Sigmoid colon (tissue), 7 donors: ENCODE results near the gene FBXO48. TPM values are rescaled to one million over a fixed set of nuclear protein-coding genes. Genes with fewer than 3 reads are reported as not detected.

Source experiments
- DNase-seq: peaks from one replicate; pipeline ENCODE4 v3.0.0-alpha.2; 2019
- H3K27ac ChIP-seq, 4 donors: fragments of 200-600 bp; sonication (generic); one replicate each; pipeline ENCODE4 v1.5.1; 2016 to 2019; ENCODE audit warnings: mild to moderate bottlenecking in 1 of 4
- H3K27me3 ChIP-seq, 3 donors: fragments of 200-600 bp; sonication (generic); one replicate each; pipeline ENCODE4 v1.5.1; 2019; ENCODE audit warnings: mild to moderate bottlenecking in 1 of 3
- H3K36me3 ChIP-seq, 4 donors: fragments of 200-600 bp; sonication (generic); one replicate each; pipeline ENCODE4 v1.5.1; 2016 to 2019
- H3K4me1 ChIP-seq, 4 donors: fragments of 200-600 bp; sonication (generic); one replicate each; pipeline ENCODE4 v1.5.1; 2017 to 2019
- H3K4me3 ChIP-seq, 4 donors: fragments of 200-600 bp; sonication (generic); one replicate each; pipeline ENCODE4 v1.5.1; 2017 to 2019; ENCODE audit warnings: mild to moderate bottlenecking in 2 of 4, moderate library complexity in 1 of 4
- H3K9me3 ChIP-seq, 4 donors: fragments of 200-600 bp in 3 of 4; sonication (generic) in 3 of 4; one replicate each; pipeline versions ENCODE4 v1.5.1 to v1.6.1; 2013 to 2019
- EP300 ChIP-seq, 4 donors: sonication (generic); formaldehyde crosslinking; IDR thresholded peaks; one replicate each; pipeline ENCODE4 v1.6.1; 2017; ENCODE audit warnings: antibody characterized with exemption in 4 of 4
- POLR2A ChIP-seq, 2 donors: fragments of 450-650 bp; IDR thresholded peaks; one replicate each; pipeline ENCODE4 v1.6.1; 2016; ENCODE audit warnings: antibody characterized with exemption in 2 of 2, mild to moderate bottlenecking in 2 of 2, moderate library complexity in 2 of 2
- POLR2AphosphoS5 ChIP-seq, 4 donors: sonication (generic); formaldehyde crosslinking; IDR thresholded peaks; one replicate each; pipeline ENCODE4 v1.6.1; 2017; ENCODE audit warnings: antibody characterized with exemption in 4 of 4
- WGBS, 2 donors: extraction: QIAGEN DNeasy Blood & Tissue Kit; methylation state at CpG; one replicate each; pipeline ENCODE4 v1.1.7; 2013; 5-methylcytosine and 5-hydroxymethylcytosine counted together
- intact Hi-C: fragments of 100-400 bp; cut with DNase I; formaldehyde crosslinking; loops from one replicate; pipeline ENCODE4 v1.15.1; 2023
- polyA plus RNA-seq, 3 donors: library from polyadenylated mRNA; stranded (reverse); fragments of 200-250 nt; gene quantifications; one replicate each; pipeline ENCODE4 v1.2.3, GENCODE V29; 2013
- total RNA-seq, 4 donors: library from RNA; depleted of rRNA; stranded (reverse); fragments of >200 nt; gene quantifications; one replicate each; pipeline ENCODE4 v1.1.0, GENCODE V29; 2016
- TF ChIP-seq, protein P1 (sequence below), 4 experiments: fragments of 450-650 bp in 3 of 4; fragments of 200-600 bp in 1 of 4; IDR thresholded peaks; one replicate each; pipeline ENCODE4 v1.5.1; 2016 to 2019; ENCODE audit warnings: antibody characterized with exemption in 4 of 4, mild to moderate bottlenecking in 3 of 4, moderate library complexity in 2 of 4
- donor health status: healthy with polysubstance abuse.
- donor health status: Bipolar disorder and iron deficiency.
- donor health status: healthy.

FBXO48 gene
- total and polyA plus RNA-seq, 7 donors: 0.55 to 1.2 (median 0.70) TPM

DNA sequence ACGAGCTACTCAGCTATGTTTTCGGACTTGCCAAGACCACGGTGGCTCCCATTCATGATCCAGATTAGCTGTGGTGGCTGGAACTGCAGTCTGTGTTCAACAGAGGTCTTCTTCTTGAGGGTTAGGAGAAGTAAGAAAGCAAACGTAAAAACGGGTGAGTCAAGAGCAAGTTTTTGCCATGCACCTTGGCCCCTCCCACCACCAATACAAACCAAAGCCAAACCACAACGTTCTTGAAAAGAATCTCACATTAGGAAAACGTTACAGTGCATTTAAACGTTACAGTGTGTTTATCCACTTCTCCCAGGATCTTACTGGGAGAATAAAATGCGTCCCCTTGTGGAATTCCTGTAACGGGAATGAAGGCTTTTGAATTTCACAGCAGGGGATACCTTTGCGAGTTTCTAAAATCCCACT, 725 bp downstream of the FBXO48 start:
- peak overlapping the region; percentile 69 to 90 (median 78) for H3K4me3 ChIP-seq
- no peaks in the 10 kb centered on the region for H3K27me3 ChIP-seq
- 5 to 9% methylated on average over 11 of the region's 11 CpGs for WGBS, 2 donors
- H3K9me3 ChIP-seq: no peaks in the 10 kb centered on the region
- TF ChIP-seq POLR2AphosphoS5 (IDR thresholded peaks at IDR 0.05) (no peak), EP300 (IDR thresholded peaks at IDR 0.05) (no peak), POLR2A (IDR thresholded peaks at IDR 0.05) (no peak)
- TF ChIP-seq, protein P1, sequence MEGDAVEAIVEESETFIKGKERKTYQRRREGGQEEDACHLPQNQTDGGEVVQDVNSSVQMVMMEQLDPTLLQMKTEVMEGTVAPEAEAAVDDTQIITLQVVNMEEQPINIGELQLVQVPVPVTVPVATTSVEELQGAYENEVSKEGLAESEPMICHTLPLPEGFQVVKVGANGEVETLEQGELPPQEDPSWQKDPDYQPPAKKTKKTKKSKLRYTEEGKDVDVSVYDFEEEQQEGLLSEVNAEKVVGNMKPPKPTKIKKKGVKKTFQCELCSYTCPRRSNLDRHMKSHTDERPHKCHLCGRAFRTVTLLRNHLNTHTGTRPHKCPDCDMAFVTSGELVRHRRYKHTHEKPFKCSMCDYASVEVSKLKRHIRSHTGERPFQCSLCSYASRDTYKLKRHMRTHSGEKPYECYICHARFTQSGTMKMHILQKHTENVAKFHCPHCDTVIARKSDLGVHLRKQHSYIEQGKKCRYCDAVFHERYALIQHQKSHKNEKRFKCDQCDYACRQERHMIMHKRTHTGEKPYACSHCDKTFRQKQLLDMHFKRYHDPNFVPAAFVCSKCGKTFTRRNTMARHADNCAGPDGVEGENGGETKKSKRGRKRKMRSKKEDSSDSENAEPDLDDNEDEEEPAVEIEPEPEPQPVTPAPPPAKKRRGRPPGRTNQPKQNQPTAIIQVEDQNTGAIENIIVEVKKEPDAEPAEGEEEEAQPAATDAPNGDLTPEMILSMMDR (IDR thresholded peaks at IDR 0.05): no peak
- H3K4me1 ChIP-seq: peaks cover 0 to 25% (median 18%) of the 10 kb centered on the region in 4 donors
- H3K27ac ChIP-seq: peak overlapping the region; percentile 83 to 93 (median 88)
- no peak for DNase-seq
- intact Hi-C loops: loop anchor here (5.0 to 10.0 kb wide), 3 partner anchors 251 to 1178 kb away; partner anchors contain the start of gene AAK1
- H3K36me3 ChIP-seq: no peaks in the 10 kb centered on the region

DNA sequence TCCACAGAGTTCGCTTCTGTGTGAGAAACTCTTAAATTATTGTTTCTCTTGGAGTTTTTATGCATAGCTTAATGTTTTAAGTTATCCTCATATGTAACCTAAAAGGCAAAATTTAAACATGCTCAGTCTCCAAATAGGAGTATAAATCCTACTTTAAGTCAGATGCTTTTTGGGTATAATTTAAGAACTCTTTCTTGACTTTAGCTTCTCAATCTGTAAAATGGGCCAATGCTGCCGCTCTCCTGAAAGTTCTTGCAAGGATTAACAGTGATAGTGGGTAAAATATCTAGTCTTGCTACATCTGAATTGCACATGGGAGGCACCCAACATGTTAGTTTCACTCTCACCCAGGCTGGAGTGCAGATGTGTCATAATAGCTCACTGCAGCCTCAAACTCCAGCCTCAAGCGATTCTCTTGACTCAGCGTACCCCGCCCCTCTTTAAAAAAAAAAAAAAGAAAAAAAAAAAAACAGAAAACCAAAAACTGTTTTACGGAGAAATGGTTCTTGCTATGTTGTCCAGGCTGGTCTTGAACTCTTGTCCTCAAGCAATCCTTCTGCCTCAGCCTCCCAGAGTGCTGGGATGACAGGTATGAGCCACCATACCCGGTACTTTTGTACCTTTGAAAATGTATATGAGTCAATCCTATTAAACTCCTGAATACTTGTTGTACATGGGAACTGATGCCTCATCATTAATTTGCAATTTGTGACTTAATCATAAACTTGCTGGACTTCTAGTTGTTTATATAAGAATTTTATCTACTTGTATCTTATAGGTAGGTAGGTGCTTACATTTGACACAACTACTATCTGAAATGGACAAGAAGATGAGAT, 1.8 kb downstream of the FBXO48 start:
- Histone ChIP-seq H3K27ac (peak overlapping the region in 1 of 4 donors; percentile 93), H3K27me3 (no peaks in the 10 kb centered on the region), H3K9me3 (no peaks in the 10 kb centered on the region), H3K4me3 (no peak overlapping the region), H3K4me1 (peaks cover 0 to 25% (median 18%) of the 10 kb centered on the region in 4 donors), H3K36me3 (no peaks in the 10 kb centered on the region)
- 88 to 89% methylated on average over 7 of the region's 7 CpGs for WGBS, 2 donors
- no peak for DNase-seq
- TF ChIP-seq, protein P1 (IDR thresholded peaks at IDR 0.05): no peak
- TF ChIP-seq POLR2AphosphoS5 (IDR thresholded peaks at IDR 0.05) (no peak), EP300 (IDR thresholded peaks at IDR 0.05) (no peak), POLR2A (IDR thresholded peaks at IDR 0.05) (no peak)
- intact Hi-C loops: loop anchor here (5.0 to 10.0 kb wide), 3 partner anchors 252 to 1180 kb away; partner anchors contain the start of gene AAK1

DNA sequence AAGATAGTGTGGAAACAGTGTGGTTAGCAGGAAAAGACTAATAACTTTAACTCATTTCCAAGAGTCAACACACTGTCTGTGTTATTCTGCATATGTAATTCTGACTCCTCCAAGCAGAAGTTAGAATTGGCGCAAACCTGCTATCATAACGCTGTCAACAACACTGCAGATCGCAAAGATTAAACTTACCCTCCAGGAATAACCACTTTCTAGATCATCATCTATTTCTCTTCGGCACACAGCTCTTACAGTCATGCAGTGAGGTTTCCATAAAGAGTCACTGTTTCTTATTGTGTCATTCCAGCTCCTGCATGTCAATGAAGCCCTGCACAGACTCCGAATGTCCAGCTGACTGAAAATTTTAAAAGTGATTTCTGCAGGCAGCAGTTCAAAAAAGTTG, 2.4 kb downstream of the FBXO48 start:
- no peak for DNase-seq
- Histone ChIP-seq H3K9me3 (no peaks in the 10 kb centered on the region), H3K4me3 (no peak overlapping the region), H3K27ac (no peak overlapping the region), H3K4me1 (peaks cover 0 to 25% (median 18%) of the 10 kb centered on the region in 4 donors), H3K27me3 (no peaks in the 10 kb centered on the region), H3K36me3 (no peaks in the 10 kb centered on the region)
- WGBS, 2 donors: 92 to 93% methylated on average over 5 of the region's 5 CpGs
- TF ChIP-seq POLR2AphosphoS5 (IDR thresholded peaks at IDR 0.05) (no peak), POLR2A (IDR thresholded peaks at IDR 0.05) (no peak), EP300 (IDR thresholded peaks at IDR 0.05) (no peak)
- TF ChIP-seq, protein P1 (IDR thresholded peaks at IDR 0.05): no peak
- intact Hi-C loops: loop anchor here (5.0 to 10.0 kb wide), 4 partner anchors 253 to 1180 kb away; partner anchors contain the start of gene AAK1

DNA sequence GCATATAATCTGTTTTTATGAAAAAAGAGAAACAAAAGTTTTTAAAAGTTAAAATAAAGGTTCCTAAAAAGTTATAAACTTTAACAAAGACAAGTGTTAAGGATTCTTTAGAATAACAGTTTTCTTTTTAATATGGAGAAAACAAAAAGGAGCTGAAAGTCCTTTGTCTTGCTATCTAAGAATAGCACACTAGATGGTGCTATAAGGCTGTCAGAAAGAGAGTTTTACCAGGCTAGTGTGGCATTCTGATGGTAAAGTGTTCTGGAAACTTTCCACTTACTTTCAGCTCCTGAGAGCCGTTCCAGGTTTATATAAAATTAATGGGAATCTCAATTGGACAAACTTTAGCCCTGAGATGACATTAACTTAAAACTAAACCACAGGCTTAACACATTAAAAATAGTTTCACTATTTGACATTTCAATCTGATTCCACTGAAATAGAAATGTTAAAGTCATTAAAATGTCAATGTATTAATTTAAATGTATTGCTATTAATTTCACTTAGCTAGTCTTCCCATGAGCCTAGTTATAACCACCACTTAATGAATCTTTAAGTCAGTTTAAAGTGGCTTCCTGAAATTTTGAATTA, 3.7 kb downstream of the FBXO48 start:
- TF ChIP-seq, protein P1 (IDR thresholded peaks at IDR 0.05): peak; percentile 38 to 73 (median 51)
- TF ChIP-seq POLR2A (IDR thresholded peaks at IDR 0.05): no peak
- TF ChIP-seq POLR2AphosphoS5 (IDR thresholded peaks at IDR 0.05): peak in 1 of 4 donors; percentile 32
- TF ChIP-seq EP300 (IDR thresholded peaks at IDR 0.05): no peak
- Histone ChIP-seq H3K27ac (no peak overlapping the region), H3K4me1 (peaks cover 0 to 22% (median 14%) of the 10 kb centered on the region in 4 donors), H3K27me3 (no peaks in the 10 kb centered on the region), H3K36me3 (no peaks in the 10 kb centered on the region), H3K4me3 (no peak overlapping the region), H3K9me3 (no peaks in the 10 kb centered on the region)
- WGBS, 2 donors: 0 to 2% methylated on average over 1 of the region's 1 CpG
- DNase-seq: no peak
- intact Hi-C loops: loop anchor here (5.0 to 10.0 kb wide), 2 partner anchors 444 to 1181 kb away; partner anchors contain the start of gene AAK1
